Measurements from ENCODE around the gene ASB7.

DNA sequence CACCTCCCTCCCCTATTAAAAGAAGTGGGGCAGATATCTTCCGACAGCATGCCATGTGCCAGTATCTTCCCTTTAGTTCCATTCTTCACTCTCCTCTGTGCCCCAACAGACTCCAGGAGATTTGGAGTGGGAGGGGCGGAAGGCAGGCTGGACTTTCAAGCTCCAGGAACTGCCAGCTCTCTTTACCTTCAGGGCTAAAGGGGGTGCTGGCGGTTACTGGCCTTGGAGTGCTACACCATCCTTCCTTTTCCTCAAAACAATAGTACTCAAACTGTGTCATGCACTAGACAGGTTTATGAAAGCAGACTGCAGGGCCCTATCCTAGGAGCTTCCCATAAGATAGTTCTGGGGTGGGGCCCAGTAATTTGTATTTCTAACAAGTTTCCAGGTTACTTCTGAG lies 6.4 kb upstream of the ASB7 start:
- TF ChIP-seq, protein P1, sequence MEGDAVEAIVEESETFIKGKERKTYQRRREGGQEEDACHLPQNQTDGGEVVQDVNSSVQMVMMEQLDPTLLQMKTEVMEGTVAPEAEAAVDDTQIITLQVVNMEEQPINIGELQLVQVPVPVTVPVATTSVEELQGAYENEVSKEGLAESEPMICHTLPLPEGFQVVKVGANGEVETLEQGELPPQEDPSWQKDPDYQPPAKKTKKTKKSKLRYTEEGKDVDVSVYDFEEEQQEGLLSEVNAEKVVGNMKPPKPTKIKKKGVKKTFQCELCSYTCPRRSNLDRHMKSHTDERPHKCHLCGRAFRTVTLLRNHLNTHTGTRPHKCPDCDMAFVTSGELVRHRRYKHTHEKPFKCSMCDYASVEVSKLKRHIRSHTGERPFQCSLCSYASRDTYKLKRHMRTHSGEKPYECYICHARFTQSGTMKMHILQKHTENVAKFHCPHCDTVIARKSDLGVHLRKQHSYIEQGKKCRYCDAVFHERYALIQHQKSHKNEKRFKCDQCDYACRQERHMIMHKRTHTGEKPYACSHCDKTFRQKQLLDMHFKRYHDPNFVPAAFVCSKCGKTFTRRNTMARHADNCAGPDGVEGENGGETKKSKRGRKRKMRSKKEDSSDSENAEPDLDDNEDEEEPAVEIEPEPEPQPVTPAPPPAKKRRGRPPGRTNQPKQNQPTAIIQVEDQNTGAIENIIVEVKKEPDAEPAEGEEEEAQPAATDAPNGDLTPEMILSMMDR (conservative IDR thresholded peaks at IDR 0.05; ENCODE audit: low read depth, low read length): no peak
- TF ChIP-seq EZH2 (IDR thresholded peaks at IDR 0.05; ENCODE audit: borderline replicate concordance, low read depth, low read length, poor library complexity, severe bottlenecking): no peak

Data from A673 (cell line).